GM19372 (cell line): ENCODE data around the gene L3MBTL4.

ENCODE experiments used
- ATAC-seq: cut with Tn5 transposase; IDR thresholded peaks from one replicate; pipeline ENCODE4 v1.9.1; 2021; ENCODE audit warnings: mild to moderate bottlenecking, low read depth, moderate library complexity; ENCODE audit not compliant: unreplicated experiment

L3MBTL4 gene

DNA sequence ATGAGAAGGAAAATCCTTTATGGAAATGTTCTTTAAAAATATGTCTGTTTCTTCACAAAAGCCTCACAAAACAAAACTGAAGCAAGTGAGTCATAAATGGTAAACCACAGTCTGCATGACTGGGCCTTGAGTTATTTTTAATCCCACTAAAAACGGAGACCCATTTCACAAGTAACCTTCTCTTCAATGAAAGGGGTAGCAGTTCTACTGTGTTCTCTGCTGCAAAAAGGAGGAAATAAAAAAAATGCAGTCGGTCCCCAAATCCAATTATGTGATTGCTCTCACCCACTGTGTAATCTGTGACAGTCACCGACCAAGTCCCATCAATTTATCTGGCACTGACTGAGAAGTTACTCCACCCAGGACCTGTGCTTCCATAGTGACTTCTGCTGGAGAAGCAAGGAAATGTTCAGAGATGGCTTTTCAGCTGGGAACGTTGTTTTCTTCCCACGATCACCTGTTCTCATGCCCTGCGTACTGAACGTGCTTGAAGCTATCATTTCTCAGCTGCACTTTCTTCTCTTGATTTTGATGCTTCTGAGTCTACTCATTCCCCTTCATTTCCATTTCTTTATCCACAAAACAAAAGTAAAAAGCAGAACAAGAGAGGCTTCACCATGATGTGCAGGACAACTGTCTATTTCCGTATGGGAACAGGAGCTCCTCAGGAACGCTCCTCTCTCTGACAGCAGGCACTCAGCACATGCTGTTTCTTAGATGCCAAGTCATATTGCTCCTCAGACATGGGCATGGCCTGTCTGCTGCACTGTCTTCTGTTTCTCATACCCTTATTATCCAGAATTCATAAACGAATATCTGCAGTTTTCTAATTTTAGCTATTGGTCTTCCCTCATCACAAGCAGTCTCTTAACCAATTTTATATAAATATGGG is 439.4 kb downstream of the L3MBTL4 start:
- ATAC-seq: peak; percentile 67

GRCh38 chr18:5974696-5975095 is 440.0 kb downstream of the L3MBTL4 start:
- ATAC-seq: no peak

DNA sequence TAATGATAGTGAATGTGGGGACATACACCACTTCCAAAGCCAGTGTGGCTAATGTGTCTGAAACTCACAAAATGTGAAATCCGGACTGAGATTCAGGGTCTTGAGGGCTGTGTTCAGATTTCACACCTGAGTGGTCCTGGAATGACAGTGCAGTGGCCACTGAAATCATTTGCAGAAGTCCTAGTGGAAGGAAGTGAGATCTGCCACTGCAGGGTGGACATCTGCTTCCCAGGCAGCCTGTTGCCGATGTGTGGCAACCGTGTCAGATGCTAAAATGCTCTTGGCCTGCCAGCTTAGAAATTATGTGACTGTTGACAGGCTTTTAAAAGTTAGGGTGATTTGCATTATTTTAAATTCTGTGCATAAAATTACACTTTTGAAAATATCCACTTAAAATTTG is 441.6 kb downstream of the L3MBTL4 start:
- no peak for ATAC-seq

DNA sequence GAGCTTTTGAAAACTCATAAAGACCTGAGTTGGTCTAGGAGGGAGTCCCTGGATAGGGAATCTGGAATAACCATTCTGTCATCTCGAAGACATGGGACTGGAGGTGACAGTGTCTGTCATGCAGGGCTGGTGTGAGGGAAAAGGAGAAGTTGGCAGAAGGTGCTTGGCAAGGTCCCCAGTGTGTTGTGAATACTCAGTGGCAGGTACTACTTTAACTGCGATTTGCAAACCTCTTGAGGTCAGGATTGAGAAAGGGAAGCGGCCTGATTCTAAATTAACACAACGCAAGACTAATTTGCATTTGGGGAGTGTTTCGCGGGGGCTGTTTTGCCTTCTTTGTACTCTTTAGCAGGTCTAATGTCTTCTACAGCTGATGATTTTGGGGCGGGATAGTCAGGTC is 442.4 kb downstream of the L3MBTL4 start:
- ATAC-seq: no peak

DNA sequence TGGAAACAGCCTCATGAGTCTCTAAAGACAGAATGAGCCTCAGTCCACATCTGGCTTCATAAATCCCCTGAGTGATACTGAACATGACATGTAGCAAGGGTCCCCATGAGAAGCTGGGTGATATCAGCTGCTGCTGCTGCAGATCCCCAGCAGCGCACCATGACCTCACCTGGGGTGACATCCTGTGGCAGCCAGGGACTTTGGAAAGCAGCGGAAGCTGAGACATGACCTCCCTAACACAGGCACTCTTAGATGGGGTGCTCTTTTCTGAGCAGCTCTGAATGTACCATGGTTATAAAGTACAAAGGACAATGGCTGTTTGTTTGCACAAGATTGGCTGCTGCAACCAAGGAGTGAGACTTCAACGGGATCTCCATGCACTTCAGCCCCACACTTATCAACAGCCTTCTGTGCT is 444.7 kb downstream of the L3MBTL4 start:
- no peak for ATAC-seq

- ATAC-seq: no peak
Observed at GRCh38 chr18:5969355-5969988, 445.2 kb downstream of the L3MBTL4 start.

DNA sequence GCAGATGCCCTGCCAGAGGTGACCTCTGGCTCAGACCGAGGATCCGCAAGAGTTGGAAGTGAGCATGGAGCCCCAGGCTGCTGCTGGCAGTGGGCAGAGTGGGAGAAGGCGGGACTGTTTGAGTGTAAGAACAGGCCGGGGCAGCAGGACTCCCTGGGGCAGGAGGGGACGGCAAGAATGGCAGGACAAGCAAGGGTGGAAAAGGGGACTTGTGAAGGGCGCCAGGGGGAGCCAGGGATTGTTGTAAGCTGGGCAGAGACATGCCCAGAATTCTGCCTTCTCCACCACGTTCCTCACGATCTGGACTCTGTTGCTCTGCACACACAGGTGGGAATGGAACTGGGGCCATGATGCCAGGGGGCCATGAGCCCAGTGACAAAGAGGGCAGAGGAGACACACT is 447.0 kb downstream of the L3MBTL4 start:
- ATAC-seq: no peak

DNA sequence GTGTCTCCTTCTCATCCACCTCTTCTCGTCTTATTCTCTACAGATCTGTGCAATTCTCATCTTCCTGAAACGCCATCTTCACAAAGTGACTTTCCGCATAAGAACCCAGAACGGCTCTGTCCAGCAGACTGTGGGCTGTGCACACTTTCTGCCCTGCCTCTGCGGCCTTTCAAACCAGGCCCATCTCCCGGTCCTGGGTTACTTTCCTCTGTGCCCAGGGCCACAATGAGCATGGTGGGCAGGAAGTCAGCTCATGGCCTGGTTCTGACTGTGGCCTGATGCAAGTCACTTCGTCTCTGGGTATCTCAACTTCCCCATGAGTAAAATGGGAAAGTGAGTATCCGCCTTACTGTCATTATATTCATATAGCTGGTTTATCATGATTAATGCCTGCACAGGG is 447.7 kb downstream of the L3MBTL4 start:
- ATAC-seq: no peak

DNA sequence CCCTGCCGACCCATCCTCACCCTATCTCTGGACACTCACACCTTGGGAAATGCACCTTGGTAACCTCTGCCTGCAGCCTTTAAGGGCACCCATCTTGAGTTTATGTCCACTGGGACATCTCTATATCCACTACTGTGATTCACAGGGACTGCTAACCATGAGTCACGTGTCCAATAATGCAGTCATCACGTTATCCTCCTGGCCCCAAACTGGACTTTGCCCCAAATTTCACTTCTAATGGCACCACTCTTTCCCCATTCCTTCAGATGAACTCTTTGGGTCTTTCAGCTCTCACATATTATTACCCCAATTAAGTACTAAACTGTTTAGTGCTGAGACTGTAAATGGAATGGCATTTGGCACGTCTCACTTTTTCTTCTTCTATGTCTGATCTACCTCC is 448.2 kb downstream of the L3MBTL4 start:
- no peak for ATAC-seq

DNA sequence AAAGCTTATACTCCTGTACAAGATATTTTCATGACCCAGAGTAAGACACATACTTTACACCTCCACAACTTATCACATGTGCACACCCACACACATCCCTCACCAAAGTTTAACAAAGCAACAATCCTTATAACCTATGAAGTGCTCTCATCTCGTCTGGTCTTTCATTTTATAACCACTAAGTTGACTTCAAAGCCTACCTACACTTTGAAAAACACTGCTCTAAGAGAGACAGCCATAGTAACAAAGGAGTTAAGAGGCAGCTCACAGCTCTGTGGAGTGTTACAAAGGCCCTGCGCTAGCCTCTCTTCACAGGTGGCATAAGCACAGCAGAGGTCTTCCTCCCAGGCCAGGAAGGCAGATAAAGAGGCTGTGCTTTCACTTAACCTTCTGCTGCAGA is 449.7 kb downstream of the L3MBTL4 start:
- no peak for ATAC-seq

GRCh38 chr18:5964596-5964995 is 450.1 kb downstream of the L3MBTL4 start:
- no peak for ATAC-seq

DNA sequence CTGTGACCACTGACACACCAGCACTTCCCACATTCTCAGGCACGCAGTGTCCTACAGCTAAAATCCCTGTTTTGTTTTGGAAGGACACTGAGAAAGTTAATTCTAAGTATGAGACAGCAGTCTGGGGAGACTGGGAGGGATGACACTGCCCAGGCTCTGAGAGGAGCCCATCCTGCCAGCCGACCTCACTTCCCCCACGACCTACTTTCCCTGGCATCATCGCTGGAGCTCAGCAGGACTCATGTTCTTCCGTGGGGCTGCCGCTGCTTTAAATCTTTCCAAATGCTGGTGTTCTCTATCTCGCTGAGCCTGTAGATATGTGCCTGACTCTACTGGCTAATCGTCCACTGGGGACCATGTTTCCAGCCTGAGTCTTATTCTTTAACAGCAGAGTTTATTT is 450.6 kb downstream of the L3MBTL4 start:
- ATAC-seq: no peak

GRCh38 chr18:5963267-5963666 is 451.4 kb downstream of the L3MBTL4 start:
- ATAC-seq: no peak

DNA sequence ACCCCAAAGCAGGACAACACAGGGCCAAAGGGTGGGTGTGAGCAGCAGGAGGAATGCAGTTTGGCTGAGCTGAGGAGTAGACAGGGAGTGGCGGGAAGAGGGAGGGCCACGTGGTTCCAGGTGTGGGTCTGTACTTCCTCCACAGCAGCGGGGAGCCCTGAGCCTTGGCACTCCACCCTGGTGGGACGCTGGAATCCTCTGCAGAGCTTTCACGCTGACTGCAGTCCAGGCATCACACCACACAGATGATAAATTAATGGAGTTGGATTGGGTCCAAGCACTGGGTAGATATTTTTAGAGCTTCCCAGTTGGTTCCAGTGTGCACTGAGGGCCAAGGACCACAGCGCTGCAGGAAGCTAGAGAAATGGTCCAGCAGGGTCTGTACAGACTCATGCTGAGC is 452.3 kb downstream of the L3MBTL4 start:
- ATAC-seq: no peak

DNA sequence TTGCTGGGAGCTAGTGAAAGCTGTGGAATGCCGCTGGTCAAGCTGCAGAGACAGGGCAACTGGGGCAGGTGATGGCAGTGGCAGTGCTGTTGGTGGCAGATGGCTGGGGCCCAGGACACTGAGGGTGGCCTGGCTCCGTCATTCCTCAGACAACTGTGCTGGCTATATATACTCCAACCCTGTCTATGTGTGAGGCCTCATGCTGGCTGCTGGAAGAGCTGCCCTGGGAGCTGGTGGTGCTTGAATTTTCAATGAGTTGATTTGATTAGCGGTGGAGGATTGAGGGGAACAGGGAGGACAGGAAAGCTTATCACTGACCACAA is 452.9 kb downstream of the L3MBTL4 start:
- no peak for ATAC-seq

DNA sequence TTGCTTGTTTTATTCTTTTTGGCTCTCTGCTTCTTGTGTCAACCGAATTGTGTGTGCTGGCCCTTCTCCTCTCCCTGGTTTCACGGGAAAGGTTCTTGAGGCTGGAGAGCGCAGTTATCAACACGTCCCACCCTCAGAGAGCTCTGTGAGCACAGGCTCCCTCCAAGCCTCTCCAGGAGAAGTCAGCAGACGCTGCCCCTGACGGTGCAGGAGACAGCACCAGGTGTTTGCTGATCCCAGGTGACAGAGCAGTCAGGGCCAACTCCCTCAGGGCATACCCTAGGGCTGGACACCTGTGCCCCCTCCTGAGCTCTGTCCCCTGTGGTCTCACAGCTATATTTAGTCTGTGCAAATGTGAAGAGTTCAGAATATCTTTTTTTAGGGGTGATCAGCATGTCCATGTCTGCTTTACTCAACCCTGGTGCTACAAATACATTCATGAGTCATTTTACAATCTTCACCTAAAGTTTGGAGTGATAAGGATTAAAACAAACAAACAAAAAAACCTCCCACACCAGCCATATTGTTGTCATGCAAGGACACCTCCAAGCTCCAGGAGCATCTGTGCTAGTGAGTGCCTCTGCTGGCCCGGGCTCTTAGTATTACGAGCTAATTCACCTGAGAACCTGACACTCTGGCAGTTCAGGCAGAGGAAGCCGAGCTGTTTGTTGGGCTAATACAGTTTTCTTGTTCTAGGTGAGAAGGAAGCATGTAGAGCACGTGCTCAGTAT is 453.4 kb downstream of the L3MBTL4 start:
- no peak for ATAC-seq

- ATAC-seq: no peak
Observed at GRCh38 chr18:5958822-5959221, 455.9 kb downstream of the L3MBTL4 start.

DNA sequence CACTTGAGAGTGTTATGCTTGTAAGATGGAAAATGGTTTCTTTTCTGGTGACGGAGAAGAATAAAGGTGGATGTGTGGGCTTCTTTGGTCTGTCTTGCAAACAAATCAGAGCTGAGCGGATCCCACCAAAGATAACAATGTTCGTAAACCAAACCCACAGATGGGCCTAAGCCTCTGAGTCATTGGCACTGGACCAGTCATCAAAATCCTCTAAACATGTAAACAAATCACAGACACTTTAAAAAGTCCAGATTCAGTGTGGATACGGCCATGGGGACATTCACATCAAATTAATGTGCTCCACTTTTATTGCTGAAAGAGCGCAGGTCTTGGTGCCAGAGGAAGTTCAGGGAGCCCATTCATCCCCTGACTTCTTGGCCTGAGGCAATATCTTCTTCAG is 458.9 kb downstream of the L3MBTL4 start:
- ATAC-seq: no peak

DNA sequence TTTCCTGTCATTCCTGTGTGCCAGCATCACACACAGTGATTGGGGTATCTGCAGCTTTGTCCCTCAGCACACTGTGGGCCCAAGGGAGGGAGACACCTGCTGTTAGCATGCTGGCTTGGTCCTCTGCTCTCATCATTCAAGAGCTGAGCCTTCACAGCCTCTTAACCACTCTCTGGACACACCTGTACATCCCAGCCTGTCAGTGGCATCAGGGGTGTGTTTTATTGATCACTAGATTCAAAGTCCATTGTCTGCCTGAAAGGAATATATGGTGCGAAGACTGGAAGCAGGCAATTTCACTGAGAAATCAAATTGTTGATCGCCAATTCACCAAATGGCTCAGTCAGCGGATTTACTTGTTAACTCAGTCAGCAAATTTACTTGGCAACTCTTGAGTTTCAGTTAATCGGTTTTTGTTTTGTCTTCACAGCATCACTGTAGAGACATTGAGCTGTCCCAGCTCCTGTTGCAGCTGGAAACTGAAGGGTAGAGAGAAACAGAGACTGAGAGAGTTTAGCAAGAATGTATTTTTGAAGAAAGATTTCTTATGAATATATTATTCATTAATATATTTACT is 463.1 kb downstream of the L3MBTL4 start:
- ATAC-seq: no peak

- ATAC-seq: no peak
Observed at GRCh38 chr18:5948781-5949180, 465.9 kb downstream of the L3MBTL4 start.

DNA sequence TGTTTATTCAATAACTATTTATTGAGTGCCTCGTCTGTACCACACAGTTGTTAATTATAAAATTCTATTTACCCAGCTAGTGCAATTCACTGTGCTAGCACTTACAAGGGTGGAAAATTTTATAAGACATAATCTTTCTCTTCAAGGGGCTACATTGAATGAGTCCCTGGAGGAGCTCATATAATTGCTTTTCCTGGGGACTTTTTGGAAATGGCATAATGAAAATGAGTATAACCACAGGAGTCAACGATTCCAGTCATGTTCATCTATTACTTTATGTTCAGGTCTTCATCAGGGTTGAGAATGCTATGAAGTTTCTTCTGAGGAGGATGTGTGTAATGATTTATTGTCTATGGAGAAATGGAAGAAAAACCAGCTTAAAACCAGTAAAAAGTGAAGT is 466.5 kb downstream of the L3MBTL4 start:
- ATAC-seq: no peak
